Activated effector memory CD4-positive, alpha-beta T cell treated with anti-CD3 and anti-CD28 coated beads, Interleukin-2, amount 50 U/mL, for 16 hours (primary cell): ENCODE results near the gene P4HA1.

Experiments used
- DNase-seq: peaks from one replicate; pipeline ENCODE4 v3.0.0-alpha.2; 2020

Gene P4HA1

GRCh38 chr10:73093922-73094850, 2.5 kb downstream of the P4HA1 start:
- no peak for DNase-seq

- DNase-seq, result no peak
Observed at GRCh38 chr10:73092830-73093229, 3.8 kb downstream of the P4HA1 start.

- no peak for DNase-seq
Observed at GRCh38 chr10:73088304-73088703, 8.4 kb downstream of the P4HA1 start.

GRCh38 chr10:73086816-73087215, 9.8 kb downstream of the P4HA1 start:
- DNase-seq, result no peak

GRCh38 chr10:73084209-73084608, 12.5 kb downstream of the P4HA1 start:
- no peak for DNase-seq

- no peak for DNase-seq
Observed at GRCh38 chr10:73083221-73083620, 13.4 kb downstream of the P4HA1 start.

GRCh38 chr10:73079779-73080541, 16.7 kb downstream of the P4HA1 start:
- no peak for DNase-seq

GRCh38 chr10:73076360-73077183, 20.1 kb downstream of the P4HA1 start:
- DNase-seq, result no peak

- no peak for DNase-seq
Observed at GRCh38 chr10:73075829-73076228, 20.8 kb downstream of the P4HA1 start.

- no peak for DNase-seq
Observed at GRCh38 chr10:73073627-73074026, 23.0 kb downstream of the P4HA1 start.

- no peak for DNase-seq
Observed at GRCh38 chr10:73065441-73065840, 31.2 kb downstream of the P4HA1 start.

- DNase-seq, result no peak
Observed at GRCh38 chr10:73061743-73062142, 34.9 kb downstream of the P4HA1 start.

- DNase-seq, result no peak
Observed at GRCh38 chr10:73060738-73061635, 35.7 kb downstream of the P4HA1 start.

GRCh38 chr10:73060173-73060572, 36.5 kb downstream of the P4HA1 start:
- no peak for DNase-seq

- no peak for DNase-seq
Observed at GRCh38 chr10:73058057-73058591, 38.5 kb downstream of the P4HA1 start.

- no peak for DNase-seq
Observed at GRCh38 chr10:73054286-73054685, 42.4 kb downstream of the P4HA1 start.

GRCh38 chr10:73053275-73053674, 43.4 kb downstream of the P4HA1 start:
- DNase-seq, result no peak

GRCh38 chr10:73044378-73045285, 52.0 kb downstream of the P4HA1 start:
- no peak for DNase-seq

- no peak for DNase-seq
Observed at GRCh38 chr10:73043766-73044377, 52.8 kb downstream of the P4HA1 start.

- no peak for DNase-seq
Observed at GRCh38 chr10:73043319-73043718, 53.3 kb downstream of the P4HA1 start.
